ENCODE results near the gene PTPN13.
"Not testable (repeated sequence)": the region's sequence is repeated elsewhere in the genome, so short reads cannot be mapped to it uniquely, and the experiment has no call there.

PTPN13 gene

DNA sequence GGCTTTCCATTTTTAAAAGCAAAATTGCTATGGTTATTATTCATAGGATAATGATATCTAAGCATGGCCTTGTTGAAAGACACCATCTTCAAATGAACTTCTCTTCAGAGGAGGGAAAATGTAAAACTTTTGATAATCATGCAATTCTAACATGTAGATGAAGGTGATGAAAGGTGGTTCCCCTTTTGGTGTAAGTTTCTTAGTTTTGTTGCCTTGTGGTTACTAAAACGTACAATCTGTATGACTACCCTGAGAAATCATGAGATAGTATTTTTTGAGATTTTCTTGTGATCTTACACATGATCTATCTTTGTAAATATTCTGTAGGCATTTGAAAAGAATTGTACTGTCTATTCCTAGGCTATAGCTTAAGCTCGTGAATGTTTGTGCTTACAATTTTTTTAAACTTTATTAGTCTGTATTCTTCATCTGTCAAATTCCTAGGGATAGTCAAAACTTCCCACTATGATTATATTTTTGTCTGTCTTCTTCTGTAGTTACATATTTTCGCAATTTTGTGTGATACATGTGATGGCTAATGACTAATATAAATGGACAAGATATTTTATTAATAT, 47.5 kb downstream of the PTPN13 start:
- no peak for DNase-seq (ENCODE audit: low read depth in 1 of 2, low spot score in 1 of 2)

DNA sequence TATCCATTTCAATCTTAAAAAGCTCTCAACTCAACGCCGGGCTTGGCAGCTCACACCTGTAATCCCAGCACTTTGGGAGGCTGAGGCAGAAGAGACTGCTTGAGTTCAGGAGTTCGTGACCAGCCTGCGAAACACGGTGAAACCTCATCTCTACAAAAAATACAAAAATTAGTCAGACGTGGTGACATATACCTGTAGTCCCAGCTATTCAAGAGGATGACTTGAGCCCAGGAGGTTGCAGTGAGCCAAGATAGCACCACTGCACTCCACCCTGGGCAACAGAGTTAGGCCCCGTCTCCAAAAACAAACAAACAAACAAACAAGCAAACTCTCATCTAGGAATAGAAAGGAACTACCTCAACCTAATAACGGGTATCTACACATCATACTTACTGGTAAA, 50.8 kb downstream of the PTPN13 start:
- no peak for DNase-seq (ENCODE audit: low read depth in 1 of 2, low spot score in 1 of 2)

DNA sequence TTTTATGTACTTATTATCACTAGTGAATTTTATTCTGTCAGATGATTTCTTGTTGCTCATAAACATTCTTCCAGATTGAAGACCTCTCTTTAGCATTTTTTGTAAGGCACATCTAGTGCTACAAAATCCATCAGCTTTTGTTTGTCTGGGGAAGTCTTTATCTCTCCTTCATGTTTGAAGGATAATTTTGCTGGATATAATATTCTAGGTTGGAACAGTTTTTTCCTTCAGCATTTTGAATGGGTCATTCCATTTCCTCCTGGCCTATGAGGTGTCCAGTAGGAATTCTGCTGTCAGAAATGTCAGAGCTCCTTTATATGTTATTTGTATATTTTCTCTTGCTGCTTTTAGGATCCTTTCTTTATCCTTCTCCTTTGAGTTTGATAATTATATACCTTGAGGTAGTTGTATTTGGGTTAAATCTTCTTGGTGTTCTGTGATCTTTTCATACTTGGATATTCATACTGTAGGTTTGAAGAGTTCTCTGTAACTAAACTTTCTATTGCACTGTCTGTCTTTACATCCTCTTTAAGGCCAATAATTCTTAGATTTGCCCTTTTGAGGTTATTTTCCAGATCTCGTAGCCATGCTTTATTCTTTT, 58.3 kb downstream of the PTPN13 start:
- DNase-seq (ENCODE audit: low read depth in 1 of 2, low spot score in 1 of 2), result no peak

DNA sequence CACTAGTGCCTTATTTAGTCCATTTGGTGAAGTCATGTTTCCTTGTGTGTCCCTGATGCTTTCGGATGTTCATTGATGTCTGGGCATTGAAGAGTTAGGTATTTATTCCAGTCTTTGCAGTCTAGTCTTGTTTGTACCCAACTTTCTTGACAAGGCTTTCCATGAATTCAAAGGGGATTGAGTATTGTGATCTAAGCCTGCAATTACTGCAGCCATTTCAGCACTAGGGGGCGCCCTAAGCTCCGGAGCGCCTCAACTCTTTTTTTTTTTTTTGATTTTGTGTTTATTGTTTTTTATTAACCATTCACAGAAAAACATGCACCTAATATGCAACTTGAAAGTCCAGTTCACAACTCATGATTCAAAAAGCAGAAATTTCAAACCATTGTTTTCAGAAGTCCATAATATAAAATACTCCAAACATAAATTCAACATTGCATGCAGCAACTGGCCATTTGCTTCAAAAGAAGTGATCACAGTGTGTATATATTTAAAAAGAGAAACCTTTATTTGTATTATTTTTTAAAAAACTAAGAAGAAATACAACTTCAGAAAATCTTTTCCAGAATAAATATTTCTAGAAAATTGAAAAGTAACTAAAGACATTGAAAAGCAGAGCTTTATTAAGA, 59.2 kb downstream of the PTPN13 start:
- no peak for DNase-seq (ENCODE audit: low read depth in 1 of 2, low spot score in 1 of 2)

DNA sequence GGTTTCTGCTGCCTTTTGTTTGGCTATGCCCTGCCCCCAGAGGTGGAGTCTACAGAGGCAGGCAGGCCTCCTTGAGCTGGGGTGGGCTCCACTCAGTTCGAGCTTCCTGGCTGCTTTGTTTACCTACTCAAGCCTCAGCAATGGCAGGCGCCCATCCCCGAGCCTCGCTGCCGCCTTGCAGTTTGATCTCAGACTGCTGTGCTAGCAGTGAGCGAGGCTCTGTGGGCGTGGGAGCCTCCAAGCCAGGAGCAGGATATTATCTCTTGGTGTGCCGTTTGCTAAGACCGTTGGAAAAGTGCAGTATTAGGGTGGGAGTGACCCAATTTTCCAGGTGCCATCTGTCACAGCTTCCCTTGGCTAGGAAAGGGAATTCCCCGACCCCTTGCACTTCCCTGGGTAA, 62.7 kb downstream of the PTPN13 start:
- DNase-seq (ENCODE audit: low read depth in 1 of 2, low spot score in 1 of 2), result not testable (repeated sequence)

DNA sequence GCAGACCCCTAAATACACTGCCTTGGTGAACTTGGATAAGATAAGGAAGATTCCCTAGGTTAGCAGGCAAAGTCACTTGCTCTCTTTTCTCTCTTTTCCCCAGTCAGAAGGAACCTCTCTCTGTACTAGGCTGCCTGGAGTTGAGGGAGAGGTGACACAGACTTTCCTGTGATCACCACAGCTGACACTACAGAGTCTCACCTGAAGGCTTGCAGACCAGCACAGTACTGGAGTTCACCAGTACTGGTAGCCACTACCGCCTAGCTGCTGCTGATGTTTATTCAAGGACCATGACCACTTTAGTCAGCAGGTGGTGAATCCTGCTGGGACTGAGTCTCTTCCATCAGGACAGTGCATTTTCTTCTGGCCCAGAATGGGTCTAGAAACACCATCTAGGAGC, 63.3 kb downstream of the PTPN13 start:
- no peak for DNase-seq (ENCODE audit: low read depth in 1 of 2, low spot score in 1 of 2)

DNA sequence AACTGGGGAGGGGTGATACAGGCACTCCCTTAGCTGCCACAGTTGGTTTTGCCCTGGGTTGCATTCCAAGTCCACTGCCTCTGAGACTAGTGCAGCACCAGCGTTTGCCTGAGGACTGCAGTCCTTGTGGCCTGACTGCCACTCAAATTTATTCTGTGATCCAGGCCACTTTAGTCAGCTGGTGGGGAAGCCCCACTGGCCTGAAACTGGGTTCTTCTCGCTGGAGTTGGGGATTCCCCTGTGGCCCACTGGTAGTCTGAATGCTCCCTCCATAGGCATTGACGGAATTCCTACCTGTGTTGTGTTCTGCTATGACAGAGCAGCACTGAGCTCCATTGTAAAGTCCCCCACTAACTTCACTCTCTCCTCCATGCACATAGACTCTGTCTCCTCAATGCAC, 63.8 kb downstream of the PTPN13 start:
- DNase-seq (ENCODE audit: low read depth in 1 of 2, low spot score in 1 of 2), result no peak

DNA sequence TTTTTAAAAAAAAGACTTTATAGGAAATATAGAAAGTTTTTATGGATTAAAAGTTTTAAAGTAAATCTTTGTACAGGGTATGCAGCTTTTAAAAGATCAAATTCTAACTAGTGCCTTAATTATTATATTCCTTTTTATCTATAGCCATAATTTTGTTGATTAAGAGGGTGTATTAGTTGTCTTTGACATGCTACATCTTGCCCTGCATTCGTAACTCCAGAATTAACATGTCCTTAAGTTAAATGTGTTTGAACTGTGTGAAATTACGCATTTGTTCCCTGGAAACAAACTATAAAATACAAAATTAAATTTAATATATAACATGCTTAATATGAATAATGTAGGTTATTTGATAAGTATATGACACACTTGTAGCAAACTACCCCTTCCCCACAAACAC, 66.3 kb downstream of the PTPN13 start:
- no peak for DNase-seq (ENCODE audit: low read depth in 1 of 2, low spot score in 1 of 2)

DNA sequence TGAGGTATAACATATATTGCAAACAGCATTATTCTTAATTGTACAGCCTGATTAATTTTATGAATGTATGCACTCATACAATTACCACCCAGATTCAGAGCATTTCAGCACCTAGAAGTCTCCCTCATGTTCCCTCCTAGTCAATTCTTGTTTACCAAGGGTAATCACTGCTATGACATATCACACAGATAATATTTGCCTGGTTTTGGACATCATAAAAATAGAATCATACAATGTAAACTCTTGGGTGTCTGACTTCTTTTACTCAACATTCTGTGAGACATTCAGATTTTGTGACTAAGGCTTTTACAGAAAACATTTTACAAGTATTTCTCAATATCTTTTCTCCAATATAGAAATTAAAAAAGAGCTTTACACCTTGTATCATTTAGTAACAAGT, 66.9 kb downstream of the PTPN13 start:
- no peak for DNase-seq (ENCODE audit: low read depth in 1 of 2, low spot score in 1 of 2)

DNA sequence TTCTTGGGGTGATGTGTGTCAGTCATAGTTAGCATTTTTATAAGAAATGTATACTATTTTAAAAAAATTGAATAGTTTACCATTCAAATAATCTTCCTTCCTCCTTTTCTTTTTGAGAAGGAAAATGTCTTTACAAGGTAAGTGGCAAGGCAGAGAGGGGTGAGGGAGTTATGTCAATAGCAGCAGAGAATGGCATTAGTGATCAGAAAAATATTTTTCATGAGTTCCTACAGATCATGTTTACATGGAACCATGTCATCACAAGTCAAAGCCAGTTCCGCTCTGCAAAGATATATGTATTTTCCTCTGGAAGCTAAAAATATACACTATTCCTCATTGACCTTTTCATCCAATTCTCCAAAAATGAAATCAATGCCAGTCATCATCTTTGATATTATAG, 67.3 kb downstream of the PTPN13 start:
- DNase-seq (ENCODE audit: low read depth in 1 of 2, low spot score in 1 of 2), result no peak

DNA sequence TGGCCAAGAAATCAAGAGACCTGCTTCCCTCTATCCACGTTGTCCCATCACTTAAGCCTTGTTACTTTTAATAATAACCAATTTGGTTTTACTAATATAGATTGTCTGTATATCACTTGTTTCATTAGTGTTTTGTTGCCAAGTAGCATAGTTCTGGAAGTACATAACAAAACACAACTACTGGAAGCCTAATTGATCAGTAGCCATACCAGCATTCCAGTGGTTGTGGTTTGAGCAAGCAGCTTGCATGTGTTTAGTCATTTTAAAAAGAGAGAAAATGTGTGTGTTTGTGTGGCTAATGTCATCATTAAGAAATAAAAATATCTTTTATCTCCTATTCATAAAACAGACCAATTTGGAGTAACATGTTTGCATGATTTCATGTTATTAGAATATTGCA, 70.8 kb downstream of the PTPN13 start:
- DNase-seq (ENCODE audit: low read depth in 1 of 2, low spot score in 1 of 2), result no peak

DNA sequence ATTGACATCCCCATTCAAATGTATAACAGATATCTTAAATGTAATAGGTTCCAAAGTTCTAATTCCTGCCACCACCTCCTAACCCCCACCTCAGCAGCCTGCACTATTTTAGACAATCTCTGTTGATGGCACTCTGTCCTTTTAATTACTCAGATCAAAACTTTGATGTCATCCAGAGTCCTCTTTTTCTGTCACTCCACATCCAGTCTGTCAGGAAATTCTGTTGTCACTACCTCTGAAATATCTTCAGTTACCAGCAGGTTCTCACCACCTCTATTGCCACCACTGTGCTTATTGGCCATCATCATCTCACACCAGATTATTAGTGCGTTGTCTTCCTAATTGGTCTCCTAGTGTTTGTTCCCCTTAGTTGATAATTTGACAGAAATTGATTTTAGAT, 76.2 kb downstream of the PTPN13 start:
- no peak for DNase-seq (ENCODE audit: low read depth in 1 of 2, low spot score in 1 of 2)

DNA sequence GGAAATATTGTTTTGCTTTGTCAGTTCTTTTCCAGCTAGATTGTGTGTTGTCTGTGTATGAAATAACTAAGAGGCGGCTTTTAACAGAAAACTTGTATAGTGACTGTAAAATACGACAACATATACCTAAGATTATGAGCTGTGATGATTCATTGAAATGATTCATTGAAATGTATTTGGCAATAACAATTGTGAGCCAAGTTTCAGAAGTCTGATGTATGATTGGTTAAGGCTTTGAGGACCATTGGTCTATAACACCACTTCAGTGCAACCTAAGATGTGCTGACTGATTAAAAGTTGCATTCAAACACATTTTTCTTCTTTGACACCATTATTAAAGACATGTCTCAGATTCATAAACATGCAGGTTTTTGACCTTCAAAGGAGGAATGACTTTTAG, 76.6 kb downstream of the PTPN13 start:
- DNase-seq (ENCODE audit: low read depth in 1 of 2, low spot score in 1 of 2), result no peak

DNA sequence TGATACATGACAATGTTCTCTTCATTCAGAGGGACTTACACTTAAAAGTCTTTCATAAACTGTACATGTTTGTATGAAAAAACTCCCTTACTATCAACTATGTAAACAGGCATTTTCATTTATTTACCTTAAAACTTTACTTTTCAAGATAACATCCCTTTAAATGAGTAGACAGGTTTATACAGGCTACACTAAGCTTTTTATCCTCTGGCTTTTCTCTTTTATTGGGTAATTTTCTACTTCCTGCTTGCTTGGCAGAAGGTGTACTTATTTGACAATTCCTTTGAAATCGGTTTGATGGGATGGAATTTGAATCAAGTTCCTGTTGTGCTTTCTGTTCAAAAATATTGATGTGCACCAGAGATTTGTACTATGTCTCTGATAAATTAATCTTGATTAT, 81.4 kb downstream of the PTPN13 start:
- no peak for DNase-seq (ENCODE audit: low read depth in 1 of 2, low spot score in 1 of 2)

DNA sequence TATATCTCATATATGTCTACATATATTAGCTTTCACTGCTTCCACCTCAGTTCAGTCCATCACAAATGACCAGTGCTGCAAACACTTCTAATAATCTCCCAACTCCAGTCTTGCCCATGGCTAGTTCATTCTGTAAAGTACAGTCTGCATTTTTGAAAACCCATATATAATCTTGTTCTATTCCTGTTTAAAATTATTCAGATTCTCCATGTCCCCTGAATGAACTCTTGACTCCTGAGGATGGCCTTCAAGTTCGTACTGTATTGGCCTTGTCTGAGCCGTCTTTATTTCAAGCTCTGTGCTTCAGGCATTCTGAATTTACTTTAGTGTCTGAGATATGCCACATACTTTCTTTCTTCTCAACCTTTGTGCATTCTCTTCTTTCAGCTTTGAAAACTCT, 84.7 kb downstream of the PTPN13 start:
- DNase-seq (ENCODE audit: low read depth in 1 of 2, low spot score in 1 of 2), result no peak

DNA sequence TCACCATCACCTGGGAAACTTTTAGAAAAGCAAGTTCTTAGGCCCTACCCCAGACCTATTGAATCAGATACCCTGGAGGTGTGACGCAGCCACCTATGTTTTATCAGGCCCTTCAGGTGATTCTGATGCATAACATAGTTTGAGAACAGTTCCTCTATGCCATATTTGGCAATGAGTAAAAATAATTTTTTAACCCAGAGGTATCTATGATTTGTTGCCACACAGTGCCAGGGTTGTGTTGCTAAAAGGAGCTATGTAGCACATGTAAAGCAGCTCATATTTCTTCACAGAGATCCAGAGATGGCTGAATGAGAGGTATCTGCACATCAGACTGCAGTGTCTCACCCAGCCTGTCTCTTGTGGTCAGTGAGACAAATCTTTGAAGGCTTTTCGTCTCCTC, 85.3 kb downstream of the PTPN13 start:
- no peak for DNase-seq (ENCODE audit: low read depth in 1 of 2, low spot score in 1 of 2)

DNA sequence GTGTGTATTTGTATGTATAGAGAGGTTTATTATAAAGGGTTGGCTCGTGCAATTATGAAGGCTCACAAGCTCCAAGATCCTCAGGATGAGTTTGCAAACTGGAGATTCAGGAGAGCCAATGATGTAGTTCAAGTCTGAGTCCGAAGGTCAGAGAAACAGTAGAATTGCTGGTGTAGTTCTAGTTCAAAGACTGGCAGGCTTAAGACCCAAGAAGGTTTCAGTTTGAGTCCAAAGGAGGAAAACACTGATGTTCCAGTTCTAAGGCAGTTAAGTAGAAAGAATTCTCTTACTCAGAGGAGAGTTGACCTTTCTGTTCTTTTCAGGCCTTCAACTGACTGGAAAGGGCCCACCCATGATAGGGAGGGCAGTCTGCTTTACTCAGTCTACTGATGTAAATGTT, 89.1 kb downstream of the PTPN13 start:
- DNase-seq (ENCODE audit: low read depth in 1 of 2, low spot score in 1 of 2), result no peak

DNA sequence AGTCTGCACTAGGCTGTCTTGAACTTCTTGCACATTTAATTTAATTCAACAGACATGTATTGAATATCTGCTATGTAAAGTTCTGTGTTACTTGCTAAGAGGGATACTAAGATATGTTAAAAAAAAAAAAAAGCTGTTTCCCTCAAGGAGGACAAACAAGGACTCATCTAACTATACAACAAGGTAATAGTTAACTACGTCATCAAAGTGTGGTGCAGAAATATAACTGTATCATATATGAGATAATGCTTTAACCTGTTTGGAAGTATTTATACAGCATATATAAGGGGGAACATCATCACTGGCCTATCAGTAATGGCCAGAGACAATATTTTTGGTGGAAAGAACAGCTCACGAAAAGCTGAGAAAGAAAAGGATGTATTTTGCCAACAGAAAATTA, 89.9 kb downstream of the PTPN13 start:
- no peak for DNase-seq (ENCODE audit: low read depth in 1 of 2, low spot score in 1 of 2)

DNA sequence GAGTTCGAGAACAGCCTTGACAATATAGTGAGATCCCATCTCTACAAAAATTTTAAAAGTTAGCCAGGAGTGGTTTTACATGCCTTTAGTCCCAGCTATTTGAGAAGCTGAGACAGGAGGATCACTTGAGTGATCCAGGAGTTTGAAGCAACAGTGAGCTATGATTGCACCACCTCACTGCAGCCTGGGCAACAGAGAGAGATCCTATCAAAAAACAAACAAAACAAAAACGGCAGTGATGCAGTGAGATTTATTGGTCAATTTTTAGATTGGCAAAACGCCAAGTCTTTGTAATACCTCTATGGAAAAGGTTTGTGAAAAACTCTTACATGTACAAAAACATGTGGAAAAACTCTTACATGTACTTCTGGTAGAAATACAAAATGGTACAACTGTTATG, 91.3 kb downstream of the PTPN13 start:
- no peak for DNase-seq (ENCODE audit: low read depth in 1 of 2, low spot score in 1 of 2)

DNA sequence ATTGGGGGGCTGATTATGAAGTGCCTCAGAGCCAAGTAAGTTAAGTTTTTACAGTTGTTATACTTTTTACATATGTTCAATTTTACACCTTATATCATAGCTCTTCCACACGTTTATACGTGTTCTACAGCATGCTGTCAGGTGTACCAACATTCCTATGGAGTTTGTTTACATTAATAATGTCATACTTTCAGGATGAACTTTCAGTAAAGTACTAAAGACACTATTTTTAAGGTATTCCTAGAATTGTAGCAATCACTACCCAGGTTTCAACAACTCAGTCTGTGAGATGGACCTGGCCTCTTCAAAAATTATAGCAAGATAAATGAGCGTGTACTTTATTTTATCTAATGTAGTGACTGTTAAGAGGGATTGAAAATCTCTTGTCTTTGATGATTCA, 92.6 kb downstream of the PTPN13 start:
- no peak for DNase-seq (ENCODE audit: low read depth in 1 of 2, low spot score in 1 of 2)

DNA sequence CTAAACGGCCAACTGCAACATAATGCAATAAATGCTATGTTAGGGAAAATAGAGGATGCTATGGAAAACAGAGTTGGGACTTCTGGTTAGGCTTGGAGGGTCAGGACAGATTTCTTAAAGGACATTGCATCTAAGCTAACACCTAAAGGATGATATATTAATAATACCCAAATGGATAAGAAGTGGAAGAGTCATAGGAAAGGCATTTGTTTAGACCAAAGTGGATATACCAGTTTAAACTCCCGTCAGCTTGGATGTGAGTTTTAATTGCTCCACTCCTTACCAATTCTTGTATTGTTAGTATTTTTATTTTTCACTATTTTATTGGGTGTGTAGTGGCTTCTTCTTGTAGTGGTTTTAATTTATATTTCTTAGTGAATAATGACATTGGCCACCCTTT, 93.9 kb downstream of the PTPN13 start:
- no peak for DNase-seq (ENCODE audit: low read depth in 1 of 2, low spot score in 1 of 2)

DNA sequence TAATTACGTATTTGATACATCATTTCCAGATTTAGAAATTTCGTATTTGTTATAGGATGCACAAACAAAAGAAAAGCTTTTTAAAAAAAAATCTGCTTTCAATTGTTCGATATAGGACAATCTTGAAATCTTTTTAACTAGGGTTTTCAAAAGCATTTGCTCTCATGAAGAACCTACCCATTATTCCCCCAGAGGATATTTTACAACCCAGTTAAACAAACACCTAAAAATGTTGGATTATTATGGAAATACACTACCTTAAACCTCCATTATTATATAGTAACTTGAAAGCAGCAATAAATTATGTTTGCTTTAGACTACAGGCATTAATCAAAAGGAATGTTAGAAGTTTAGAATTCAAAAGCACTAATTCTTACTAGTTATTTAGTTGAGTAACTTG, 110.5 kb downstream of the PTPN13 start:
- no peak for DNase-seq (ENCODE audit: low read depth in 1 of 2, low spot score in 1 of 2)

DNA sequence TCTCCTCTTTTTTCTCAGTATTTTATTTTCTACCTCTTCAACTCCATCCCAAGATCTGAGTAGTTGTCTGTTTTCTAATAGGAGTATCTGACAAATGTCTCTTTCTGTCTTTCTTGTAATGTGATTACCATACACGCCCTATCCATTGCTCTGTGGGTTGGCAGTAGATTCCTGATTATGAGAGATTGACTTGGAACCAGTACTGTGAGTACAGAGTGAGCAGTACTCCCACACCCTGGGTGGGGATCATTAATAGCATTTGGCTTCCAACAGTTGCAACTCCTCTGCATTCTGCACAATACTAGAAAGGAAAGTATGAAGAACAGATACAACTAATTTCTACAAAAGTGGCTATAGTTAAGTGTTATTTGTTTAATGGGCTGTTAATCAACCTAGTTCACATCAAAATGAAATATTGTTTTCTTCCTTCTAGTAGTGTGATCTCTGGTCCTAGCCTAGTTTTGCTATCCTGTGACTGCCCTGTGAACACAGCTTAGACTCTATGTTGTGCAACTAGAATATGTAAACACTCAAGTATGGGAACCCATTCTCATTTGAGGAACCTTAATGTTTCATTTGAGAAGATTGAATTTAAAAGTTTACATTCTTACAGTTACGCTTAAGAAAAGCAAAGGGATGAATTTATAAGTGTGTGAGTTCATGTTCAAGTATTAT, 112.9 kb downstream of the PTPN13 start:
- DNase-seq (ENCODE audit: low read depth in 1 of 2, low spot score in 1 of 2), result no peak
